Type B pancreatic cell (in vitro differentiated cells): ENCODE data around the gene EIF1AX. TPM values are rescaled to one million over a fixed set of nuclear protein-coding genes. Genes with fewer than 3 reads are reported as not detected.
"Not testable (repeated sequence)": the region's sequence is repeated elsewhere in the genome, so short reads cannot be mapped to it uniquely, and the experiment has no call there.

Experiments used
- DNase-seq: peaks from one replicate; pipeline ENCODE4 v3.0.0; 2021; ENCODE audit warnings: mixed read lengths; ENCODE audit not compliant: unreplicated experiment; ENCODE audit errors: extremely low spot score
- H3K27ac Mint-ChIP-seq: 2 replicates; pipeline ENCODE4 v1.8.0; 2021; ENCODE audit warnings: mild to moderate bottlenecking, mixed read lengths
- H3K27me3 Mint-ChIP-seq: 2 replicates; pipeline ENCODE4 v1.8.0; 2021; ENCODE audit warnings: mixed read lengths
- H3K36me3 Mint-ChIP-seq: 2 replicates; pipeline ENCODE4 v1.8.0; 2021; ENCODE audit warnings: mixed read lengths
- H3K4me1 Mint-ChIP-seq: one replicate; pipeline ENCODE4 v1.8.0; 2021; ENCODE audit warnings: mixed read lengths; ENCODE audit not compliant: unreplicated experiment
- H3K4me3 Mint-ChIP-seq: 2 replicates; pipeline ENCODE4 v1.8.0; 2021; ENCODE audit warnings: mild to moderate bottlenecking, mixed read lengths
- H3K9me3 Mint-ChIP-seq: 2 replicates; pipeline ENCODE4 v1.8.0; 2021; ENCODE audit warnings: mixed read lengths
- CTCF ChIP-seq: fragments of 200-600 bp; sonication (generic); conservative IDR thresholded peaks from 2 replicates; pipeline ENCODE4 v1.5.0; 2021; ENCODE audit warnings: antibody characterized with exemption, mild to moderate bottlenecking
- total RNA-seq: library from RNA; stranded (reverse); gene quantifications from 2 replicates; pipeline ENCODE4 v1.2.1, GENCODE V29; 2021; ENCODE audit warnings: low replicate concordance

Gene EIF1AX
- total RNA-seq, 1 donor from 2014 or later = 96.8 TPM

GRCh38 chrX:20135944-20136343, 5.7 kb downstream of the EIF1AX start:
- no peak for TF ChIP-seq CTCF
- Mint-ChIP-seq H3K27me3 (no peaks in the 10 kb centered on the region), H3K36me3 (peaks cover 11% of the 10 kb centered on the region), H3K27ac (no peak overlapping the region), H3K4me1 (peaks cover 11% of the 10 kb centered on the region), H3K4me3 (peak overlapping the region; percentile 0), H3K9me3 (no peaks in the 10 kb centered on the region)
- no peak for DNase-seq

GRCh38 chrX:20132666-20133065, 9.0 kb downstream of the EIF1AX start:
- Mint-ChIP-seq H3K27me3 (no peaks in the 10 kb centered on the region), H3K27ac (no peak overlapping the region), H3K4me1 (no peaks in the 10 kb centered on the region), H3K9me3 (no peaks in the 10 kb centered on the region), H3K36me3 (peaks cover 10% of the 10 kb centered on the region), H3K4me3 (no peak overlapping the region)
- no peak for TF ChIP-seq CTCF
- DNase-seq = no peak

- H3K9me3 Mint-ChIP-seq = no peaks in the 10 kb centered on the region
- no peaks in the 10 kb centered on the region for H3K4me1 Mint-ChIP-seq
- no peak overlapping the region for H3K27ac Mint-ChIP-seq
- no peak for DNase-seq
- TF ChIP-seq CTCF = no peak
- H3K4me3 Mint-ChIP-seq = no peak overlapping the region
- no peaks in the 10 kb centered on the region for H3K27me3 Mint-ChIP-seq
- H3K36me3 Mint-ChIP-seq = peaks cover 4% of the 10 kb centered on the region
Observed at GRCh38 chrX:20130357-20130756, 11.3 kb downstream of the EIF1AX start.

GRCh38 chrX:20129547-20129946, 12.1 kb downstream of the EIF1AX start:
- Mint-ChIP-seq H3K27ac (no peak overlapping the region), H3K27me3 (no peaks in the 10 kb centered on the region), H3K36me3 (peaks cover 4% of the 10 kb centered on the region), H3K9me3 (no peaks in the 10 kb centered on the region), H3K4me1 (no peaks in the 10 kb centered on the region), H3K4me3 (no peak overlapping the region)
- TF ChIP-seq CTCF = no peak
- no peak for DNase-seq

GRCh38 chrX:20128670-20129069, 13.0 kb downstream of the EIF1AX start:
- Mint-ChIP-seq H3K27me3 (no peaks in the 10 kb centered on the region), H3K4me3 (no peak overlapping the region), H3K27ac (no peak overlapping the region), H3K36me3 (peaks cover 4% of the 10 kb centered on the region), H3K4me1 (no peaks in the 10 kb centered on the region), H3K9me3 (no peaks in the 10 kb centered on the region)
- TF ChIP-seq CTCF = no peak
- DNase-seq = no peak

- H3K27me3 Mint-ChIP-seq, H3K9me3 Mint-ChIP-seq, DNase-seq: not testable (repeated sequence)
Observed at GRCh38 chrX:20127440-20127839, 14.2 kb downstream of the EIF1AX start.

GRCh38 chrX:20126833-20127232, 14.8 kb downstream of the EIF1AX start:
- not testable (repeated sequence) for H3K4me3 Mint-ChIP-seq, H3K27me3 Mint-ChIP-seq, DNase-seq

More at GRCh38 chrX:20127440-20127839, 14.2 kb downstream of the EIF1AX start:
- not testable (repeated sequence) for H3K4me1 Mint-ChIP-seq, H3K4me3 Mint-ChIP-seq, H3K27ac Mint-ChIP-seq, H3K36me3 Mint-ChIP-seq
- peak; percentile 67 for TF ChIP-seq CTCF

More at GRCh38 chrX:20126833-20127232, 14.8 kb downstream of the EIF1AX start:
- H3K36me3 Mint-ChIP-seq, H3K9me3 Mint-ChIP-seq, H3K4me1 Mint-ChIP-seq, H3K27ac Mint-ChIP-seq: not testable (repeated sequence)
